ENCODE measurements around the gene ZFP69B.

- TF ChIP-seq CTCF (IDR thresholded peaks at IDR 0.05): no peak
- TF ChIP-seq POLR2A (IDR thresholded peaks at IDR 0.05): no peak
Measured at GRCh38 chr1:40462956-40463590, 12.8 kb downstream of the ZFP69B start.
